Raji (cell line): ENCODE measurements around the gene KLK3.

ENCODE experiments used
- POLR2A ChIP-seq: IDR thresholded peaks from 2 replicates; pipeline ENCODE4 v1.6.1; 2011; ENCODE audit warnings: low read depth, low read length, control low read depth; ENCODE audit not compliant: insufficient read depth

Gene KLK3

GRCh38 chr19:50899569-50899968 lies 44.9 kb downstream of the KLK3 start:
- no peak for TF ChIP-seq POLR2A

GRCh38 chr19:50902640-50903039 lies 47.9 kb downstream of the KLK3 start:
- no peak for TF ChIP-seq POLR2A

- TF ChIP-seq POLR2A, result no peak
Measured at GRCh38 chr19:50906217-50906616, 51.5 kb downstream of the KLK3 start.

GRCh38 chr19:50908336-50908735 lies 53.6 kb downstream of the KLK3 start:
- TF ChIP-seq POLR2A, result no peak

GRCh38 chr19:50909240-50910070 lies 54.7 kb downstream of the KLK3 start:
- TF ChIP-seq POLR2A, result no peak
